ENCODE measurements around the gene EPB41. TPM values are rescaled to one million over a fixed set of nuclear protein-coding genes. Genes with fewer than 3 reads are reported as not detected.
A peak's percentile ranks its signal among the peaks of the same experiment; 100 is the strongest.

The EPB41 gene
- total and polyA plus RNA-seq, 2 of the 4 experiments (the other 2 are of a cell fraction), result 4.6 to 10.0 TPM

GRCh38 chr1:29125788-29126187 lies 211.4 kb downstream of the EPB41 start:
- Histone ChIP-seq H3K79me1 (ENCODE audit: low read depth in 1 of 2, low read length in 2 of 2) (peaks cover 0 to 3% of the 10 kb centered on the region in 2 experiments; a peak in 1 of 4 replicates), H2AK9ac (replicated peaks; ENCODE audit: low read depth, low read length, poor library complexity) (peak overlapping the region; percentile 72), H3K4me3 (ENCODE audit: insufficient read depth, low read depth, low read length) (no peak overlapping the region), H3K4me1 (ENCODE audit: control insufficient read depth, insufficient read depth, low read length) (peaks cover 11% of the 10 kb centered on the region), H4K91ac (ENCODE audit: insufficient read depth, low read depth, low read length) (peak overlapping the region; percentile 21; the same call in 1 of the 2 replicates), H2BK120ac (ENCODE audit: low read depth, low read length) (no peak overlapping the region), H3K9me3 (ENCODE audit: control insufficient read depth, insufficient read depth, low read length) (no peaks in the 10 kb centered on the region), H3K9ac (ENCODE audit: low read depth, low read length) (no peak overlapping the region), H3K9me1 (ENCODE audit: insufficient read depth, low read length) (no peaks in the 10 kb centered on the region), H3K36me3 (ENCODE audit: control insufficient read depth, insufficient read depth, low read length) (no peaks in the 10 kb centered on the region), H3K56ac (ENCODE audit: extremely low read depth, insufficient read depth, low read length) (no peak overlapping the region), H3K27me3 (ENCODE audit: control insufficient read depth, insufficient read depth, low read length) (no peaks in the 10 kb centered on the region), H3K4ac (ENCODE audit: low read depth, low read length) (peak overlapping the region; percentile 34; the same call in 1 of the 2 replicates), H3K4me2 (ENCODE audit: low read depth, low read length) (no peak overlapping the region), H2BK5ac (ENCODE audit: low read depth, low read length, poor library complexity, severe bottlenecking) (no peak overlapping the region), H2BK20ac (ENCODE audit: low read depth, low read length) (no peak overlapping the region), H4K8ac (ENCODE audit: low read depth in 2 of 2, low read length in 2 of 2) (no peak overlapping the region), H3K18ac (ENCODE audit: low read depth, low read length) (no peak overlapping the region), H2BK15ac (ENCODE audit: low read depth, low read length) (no peak overlapping the region), H3K23ac (ENCODE audit: low read depth, low read length) (peak overlapping the region; percentile 15; the same call in 1 of the 2 replicates), H4K20me1 (ENCODE audit: insufficient read depth, low read length) (no peaks in the 10 kb centered on the region), H2AFZ (replicated peaks; ENCODE audit: low read length, poor library complexity) (peak overlapping the region; percentile 69), H3K27ac (ENCODE audit: insufficient read depth, low read length) (no peak overlapping the region), H4K5ac (ENCODE audit: low read depth, low read length) (no peak overlapping the region), H3K14ac (replicated peaks; ENCODE audit: low read depth, low read length) (no peak overlapping the region), H2AK5ac (ENCODE audit: low read depth, low read length) (peak overlapping the region; percentile 43)
- ChIA-PET POLR2A (ENCODE audit: unreplicated experiment) (no interaction called here), CTCF (no interaction called here)
- intact Hi-C loops (cut with micrococcal nuclease) (loop anchor here (2.0 kb wide), 1 partner anchor 21 kb away; no protein-coding TSS in a partner anchor), dilution Hi-C loops (cut with HindIII; ENCODE audit: low sequenced_read_pairs, unreplicated experiment) (no loop called here), in situ Hi-C loops (cut with MboI; ENCODE audit: low sequenced_read_pairs) (no loop called here)
- TF ChIP-seq MAFK (IDR thresholded peaks at IDR 0.05; ENCODE audit: low read depth, low read length) (no peak), ELK1 (IDR thresholded peaks at IDR 0.05; ENCODE audit: borderline replicate concordance, low read depth, low read length) (no peak), CTCF (conservative IDR thresholded peaks at IDR 0.05; ENCODE audit: low read depth, low read length) (no peak), RFX5 (IDR thresholded peaks at IDR 0.05; ENCODE audit: low read depth, low read length) (no peak), CEBPB (IDR thresholded peaks at IDR 0.05; ENCODE audit: low read depth, low read length) (no peak), NFE2L2 (IDR thresholded peaks at IDR 0.05; ENCODE audit: low read depth, low read length) (no peak), POLR2A (IDR thresholded peaks at IDR 0.05; ENCODE audit: low read depth, low read length) (no peak), BHLHE40 (IDR thresholded peaks at IDR 0.05; ENCODE audit: low read depth, low read length) (no peak), USF2 (IDR thresholded peaks at IDR 0.05; ENCODE audit: low read depth, low read length) (no peak), SMC3 (IDR thresholded peaks at IDR 0.05; ENCODE audit: low read depth, low read length) (no peak), CHD1 (IDR thresholded peaks at IDR 0.05; ENCODE audit: low read depth, low read length) (no peak), MAZ (IDR thresholded peaks at IDR 0.05; ENCODE audit: borderline replicate concordance, low read depth, low read length) (no peak)
- no TSS peak for BruUV-seq (replicated peaks)
- no peak for DNase-seq
- ATAC-seq (ENCODE audit: low read depth), result no peak
- no CpG with 5 or more reads among the region's 6 CpGs for WGBS, 2 experiments (ENCODE audit: extremely low coverage in 2 of 2, insufficient read length in 1 of 2)

Data from IMR-90 (cell line).